HCT116 (cell line): ENCODE results near the gene LMAN2L. TPM values are rescaled to one million over a fixed set of nuclear protein-coding genes. Genes with fewer than 3 reads are reported as not detected.

ENCODE experiments used
- ATAC-seq: fragments of 200-7000 bp; cut with Tn5 transposase; 2 replicates; pipeline ENCODE4 v1.9.1; 2020; ENCODE audit warnings: mild to moderate bottlenecking, moderate library complexity
- BruUV-seq: library from RNA; stranded (reverse); fragments of 400-500 nt; replicated peaks from 2 replicates; lab custom pipeline; 2021; lab: Mats Ljungman, UMichigan
- CTCF ChIA-PET: fragments of 300-600 bp; sonication (Branson Sonifier 250); formaldehyde crosslinking; loops from one replicate; lab custom pipeline; 2021; ENCODE audit warnings: antibody characterized with exemption; lab: Charles Lee
- POLR2A ChIA-PET: fragments of 300-600, 350-600 bp; sonication (Branson Sonifier 250); formaldehyde crosslinking; loops from one replicate; lab custom pipeline; 2021; ENCODE audit warnings: antibody characterized with exemption; lab: Charles Lee
- RAD21 ChIA-PET, 2 experiments: fragments of 300-600 bp; sonication (Branson Sonifier 250); formaldehyde crosslinking; loops; one replicate each; lab custom pipeline; 2023; ENCODE audit warnings: low total read pairs in 2 of 2; ENCODE audit not compliant: uncharacterized antibody in 2 of 2, unreplicated experiment in 2 of 2, low non-redundant PET in 1 of 2; lab: Charles Lee
- DNase-seq: peaks from one replicate; pipeline ENCODE4 v3.0.0-alpha.2; 2010; ENCODE audit warnings: low read depth, low spot score
- H2AFZ ChIP-seq: fragments of 200-600 bp; shearing (Covaris generic), sonication (generic); 2 replicates; pipeline ENCODE4 v1.6.1; 2017; ENCODE audit warnings: low read depth, mixed run types, mixed read lengths, antibody characterized with exemption, low read length; ENCODE audit not compliant: poor library complexity, severe bottlenecking
- H3K27ac ChIP-seq: 2 replicates; pipeline ENCODE4 v1.5.1; 2012; ENCODE audit warnings: low read depth, low read length
- H3K27me3 ChIP-seq: fragments of 200-600 bp; sonication (generic); 2 replicates; pipeline ENCODE4 v1.6.1; 2016; ENCODE audit warnings: mixed run types, low read length, mixed read lengths; ENCODE audit not compliant: insufficient read depth
- H3K36me3 ChIP-seq, 2 experiments: fragments of 200-500 bp in 1 of 2; fragments of 200-600 bp in 1 of 2; sonication (Bioruptor generic) in 1 of 2; sonication (generic) in 1 of 2; 2 replicates each; pipeline versions ENCODE4 v1.5.1 to v1.6.1; 2014 to 2016; ENCODE audit warnings: low read length in 2 of 2, inconsistent platforms in 1 of 2, mixed read lengths in 1 of 2, mixed run types in 1 of 2; ENCODE audit not compliant: insufficient read depth in 2 of 2, control insufficient read depth in 1 of 2
- H3K4me1 ChIP-seq, 2 experiments: fragments of 200-600 bp in 1 of 2; sonication (generic) in 1 of 2; 2 replicates each; pipeline versions ENCODE4 v1.5.1 to v1.6.1; 2012 to 2017; ENCODE audit warnings: low read length in 2 of 2, inconsistent platforms in 1 of 2, mild to moderate bottlenecking in 1 of 2, mixed read lengths in 1 of 2, mixed run types in 1 of 2, moderate library complexity in 1 of 2; ENCODE audit not compliant: insufficient read depth in 2 of 2, control insufficient read depth in 1 of 2
- H3K4me2 ChIP-seq: fragments of 200-600 bp; sonication (generic); 2 replicates; pipeline ENCODE4 v1.6.1; 2017; ENCODE audit warnings: mixed run types, low read length, mixed read lengths
- H3K4me3 ChIP-seq, 2 experiments: fragments of 200-600 bp in 1 of 2; sonication (generic) in 1 of 2; replicated peaks in 1 of 2; 2 replicates each; pipeline ENCODE4 v1.5.1; 2011 to 2016; ENCODE audit warnings: low read length in 2 of 2, control low read depth in 1 of 2, low read depth in 1 of 2, mild to moderate bottlenecking in 1 of 2, mixed read lengths in 1 of 2, mixed run types in 1 of 2
- H3K79me2 ChIP-seq: fragments of 200-600 bp; sonication (generic); 2 replicates; pipeline ENCODE4 v1.6.1; 2017; ENCODE audit warnings: mild to moderate bottlenecking, mixed run types, low read length, moderate library complexity, mixed read lengths; ENCODE audit not compliant: insufficient read depth
- H3K9ac ChIP-seq: fragments of 200-600 bp; sonication (generic); 2 replicates; pipeline ENCODE4 v1.6.1; 2016; ENCODE audit warnings: low read length, mixed read lengths
- H3K9me2 ChIP-seq: fragments of 200-600 bp; sonication (generic), shearing (Covaris generic); 2 replicates; pipeline ENCODE4 v1.6.1; 2017; ENCODE audit warnings: mixed run types, mild to moderate bottlenecking, moderate library complexity; ENCODE audit not compliant: insufficient read depth
- H3K9me3 ChIP-seq, 2 experiments: fragments of 200-500 bp in 1 of 2; fragments of 200-600 bp in 1 of 2; sonication (Bioruptor generic) in 1 of 2; sonication (generic) in 1 of 2; 2 replicates each; pipeline ENCODE4 v1.6.1; 2014 to 2017; ENCODE audit warnings: low read length in 2 of 2, mixed read lengths in 2 of 2, inconsistent platforms in 1 of 2, low read depth in 1 of 2, mild to moderate bottlenecking in 1 of 2, mixed run types in 1 of 2, moderate library complexity in 1 of 2; ENCODE audit not compliant: control insufficient read depth in 1 of 2, insufficient read depth in 1 of 2
- H4K20me1 ChIP-seq: fragments of 200-600 bp; sonication (generic), shearing (Covaris generic); 2 replicates; pipeline ENCODE4 v1.6.1; 2017; ENCODE audit warnings: mixed run types, mild to moderate bottlenecking, moderate library complexity; ENCODE audit not compliant: insufficient read depth
- ATF3 ChIP-seq: IDR thresholded peaks from 2 replicates; pipeline ENCODE4 v1.6.1; 2012
- EGR1 ChIP-seq: IDR thresholded peaks from 2 replicates; pipeline ENCODE4 v1.6.1; 2012; ENCODE audit warnings: low read depth
- ELF1 ChIP-seq: IDR thresholded peaks from 2 replicates; pipeline ENCODE4 v1.6.1; 2012; ENCODE audit warnings: low read depth, borderline replicate concordance
- EZH2 ChIP-seq: fragments of 200-600 bp; sonication (generic); IDR thresholded peaks from 2 replicates; pipeline ENCODE4 v1.6.1; 2017; ENCODE audit warnings: antibody characterized with exemption, mixed run types
- FOSL1 ChIP-seq: IDR thresholded peaks from 2 replicates; pipeline ENCODE4 v1.6.1; 2012; ENCODE audit warnings: low read depth
- MAX ChIP-seq: IDR thresholded peaks from 2 replicates; pipeline ENCODE4 v1.6.1; 2012
- SIN3A ChIP-seq: IDR thresholded peaks from 2 replicates; pipeline ENCODE4 v1.6.1; 2012; ENCODE audit warnings: low read depth
- SRF ChIP-seq: IDR thresholded peaks from 2 replicates; pipeline ENCODE4 v1.6.1; 2012; ENCODE audit warnings: low read depth
- TCF7L2 ChIP-seq: IDR thresholded peaks from 2 replicates; pipeline ENCODE4 v1.7.0; 2011; ENCODE audit warnings: borderline replicate concordance, inconsistent platforms; ENCODE audit not compliant: insufficient read depth, insufficient read length; ENCODE audit errors: extremely low read depth
- YY1 ChIP-seq: IDR thresholded peaks from 2 replicates; pipeline ENCODE4 v1.6.1; 2011; ENCODE audit warnings: low read length, low read depth, moderate library complexity, mild to moderate bottlenecking; ENCODE audit not compliant: insufficient replicate concordance; ENCODE audit errors: extremely low read depth
- ZFX ChIP-seq: fragments of 450-650 bp; IDR thresholded peaks from 2 replicates; pipeline ENCODE4 v1.6.1; 2017
- intact Hi-C: fragments of 100-400 bp; cut with micrococcal nuclease; formaldehyde crosslinking; loops from 2 replicates; pipeline ENCODE4 v1.10.0; 2022
- total RNA-seq: library from RNA; stranded (reverse); gene quantifications from one replicate; pipeline ENCODE4 v1.2.1, GENCODE V29; 2021; ENCODE audit not compliant: unreplicated experiment
- TF ChIP-seq, protein P1 (sequence below): IDR thresholded peaks from 2 replicates; pipeline ENCODE4 v1.6.1; 2011; ENCODE audit warnings: mild to moderate bottlenecking, low read length, moderate library complexity; ENCODE audit not compliant: insufficient replicate concordance; ENCODE audit errors: extremely low read depth
- TF ChIP-seq, protein P2 (sequence below), 3 experiments: fragments of 200-600 bp in 1 of 3; sonication (generic) in 1 of 3; IDR thresholded peaks in 2 of 3; conservative IDR thresholded peaks in 1 of 3; 2 replicates each; pipeline ENCODE4 v1.5.1; 2012 to 2017; ENCODE audit warnings: low read depth in 2 of 3, low read length in 2 of 3, antibody characterized with exemption in 1 of 3, borderline replicate concordance in 1 of 3, control low read depth in 1 of 3, mild to moderate bottlenecking in 1 of 3, mixed read lengths in 1 of 3, mixed run types in 1 of 3, moderate library complexity in 1 of 3; ENCODE audit not compliant: insufficient read depth in 1 of 3
- TF ChIP-seq, protein P3 (sequence below): IDR thresholded peaks from 2 replicates; pipeline ENCODE4 v1.6.1; 2012; ENCODE audit warnings: low read depth

The LMAN2L gene
- total RNA-seq, 1 experiment from 2014 or later, result 15.2 TPM

- 0 out of 4 replicates have a peak, but pooled peaks cover 0 to 4% of the 10 kb centered on the region in 2 experiments for H3K36me3 ChIP-seq
- H4K20me1 ChIP-seq, result no peaks in the 10 kb centered on the region
- RAD21 ChIA-PET, result no interaction called here
- TF ChIP-seq FOSL1, result no peak
- no peak for TF ChIP-seq ZFX
- TF ChIP-seq, protein P1, sequence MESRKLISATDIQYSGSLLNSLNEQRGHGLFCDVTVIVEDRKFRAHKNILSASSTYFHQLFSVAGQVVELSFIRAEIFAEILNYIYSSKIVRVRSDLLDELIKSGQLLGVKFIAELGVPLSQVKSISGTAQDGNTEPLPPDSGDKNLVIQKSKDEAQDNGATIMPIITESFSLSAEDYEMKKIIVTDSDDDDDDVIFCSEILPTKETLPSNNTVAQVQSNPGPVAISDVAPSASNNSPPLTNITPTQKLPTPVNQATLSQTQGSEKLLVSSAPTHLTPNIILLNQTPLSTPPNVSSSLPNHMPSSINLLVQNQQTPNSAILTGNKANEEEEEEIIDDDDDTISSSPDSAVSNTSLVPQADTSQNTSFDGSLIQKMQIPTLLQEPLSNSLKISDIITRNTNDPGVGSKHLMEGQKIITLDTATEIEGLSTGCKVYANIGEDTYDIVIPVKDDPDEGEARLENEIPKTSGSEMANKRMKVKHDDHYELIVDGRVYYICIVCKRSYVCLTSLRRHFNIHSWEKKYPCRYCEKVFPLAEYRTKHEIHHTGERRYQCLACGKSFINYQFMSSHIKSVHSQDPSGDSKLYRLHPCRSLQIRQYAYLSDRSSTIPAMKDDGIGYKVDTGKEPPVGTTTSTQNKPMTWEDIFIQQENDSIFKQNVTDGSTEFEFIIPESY, result no peak
- no peak for TF ChIP-seq SRF
- TF ChIP-seq EZH2, result no peak
- no peak for TF ChIP-seq SIN3A
- TF ChIP-seq, protein P2, sequence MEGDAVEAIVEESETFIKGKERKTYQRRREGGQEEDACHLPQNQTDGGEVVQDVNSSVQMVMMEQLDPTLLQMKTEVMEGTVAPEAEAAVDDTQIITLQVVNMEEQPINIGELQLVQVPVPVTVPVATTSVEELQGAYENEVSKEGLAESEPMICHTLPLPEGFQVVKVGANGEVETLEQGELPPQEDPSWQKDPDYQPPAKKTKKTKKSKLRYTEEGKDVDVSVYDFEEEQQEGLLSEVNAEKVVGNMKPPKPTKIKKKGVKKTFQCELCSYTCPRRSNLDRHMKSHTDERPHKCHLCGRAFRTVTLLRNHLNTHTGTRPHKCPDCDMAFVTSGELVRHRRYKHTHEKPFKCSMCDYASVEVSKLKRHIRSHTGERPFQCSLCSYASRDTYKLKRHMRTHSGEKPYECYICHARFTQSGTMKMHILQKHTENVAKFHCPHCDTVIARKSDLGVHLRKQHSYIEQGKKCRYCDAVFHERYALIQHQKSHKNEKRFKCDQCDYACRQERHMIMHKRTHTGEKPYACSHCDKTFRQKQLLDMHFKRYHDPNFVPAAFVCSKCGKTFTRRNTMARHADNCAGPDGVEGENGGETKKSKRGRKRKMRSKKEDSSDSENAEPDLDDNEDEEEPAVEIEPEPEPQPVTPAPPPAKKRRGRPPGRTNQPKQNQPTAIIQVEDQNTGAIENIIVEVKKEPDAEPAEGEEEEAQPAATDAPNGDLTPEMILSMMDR (IDR thresholded peaks at IDR 0.05 in 2 of 3, conservative IDR thresholded peaks at IDR 0.05 in 1 of 3; ENCODE audit: borderline replicate concordance in 1 of 3, insufficient read depth in 1 of 3, low read depth in 2 of 3, low read length in 2 of 3), result no peak
- TF ChIP-seq YY1, result no peak
- TF ChIP-seq, protein P3, sequence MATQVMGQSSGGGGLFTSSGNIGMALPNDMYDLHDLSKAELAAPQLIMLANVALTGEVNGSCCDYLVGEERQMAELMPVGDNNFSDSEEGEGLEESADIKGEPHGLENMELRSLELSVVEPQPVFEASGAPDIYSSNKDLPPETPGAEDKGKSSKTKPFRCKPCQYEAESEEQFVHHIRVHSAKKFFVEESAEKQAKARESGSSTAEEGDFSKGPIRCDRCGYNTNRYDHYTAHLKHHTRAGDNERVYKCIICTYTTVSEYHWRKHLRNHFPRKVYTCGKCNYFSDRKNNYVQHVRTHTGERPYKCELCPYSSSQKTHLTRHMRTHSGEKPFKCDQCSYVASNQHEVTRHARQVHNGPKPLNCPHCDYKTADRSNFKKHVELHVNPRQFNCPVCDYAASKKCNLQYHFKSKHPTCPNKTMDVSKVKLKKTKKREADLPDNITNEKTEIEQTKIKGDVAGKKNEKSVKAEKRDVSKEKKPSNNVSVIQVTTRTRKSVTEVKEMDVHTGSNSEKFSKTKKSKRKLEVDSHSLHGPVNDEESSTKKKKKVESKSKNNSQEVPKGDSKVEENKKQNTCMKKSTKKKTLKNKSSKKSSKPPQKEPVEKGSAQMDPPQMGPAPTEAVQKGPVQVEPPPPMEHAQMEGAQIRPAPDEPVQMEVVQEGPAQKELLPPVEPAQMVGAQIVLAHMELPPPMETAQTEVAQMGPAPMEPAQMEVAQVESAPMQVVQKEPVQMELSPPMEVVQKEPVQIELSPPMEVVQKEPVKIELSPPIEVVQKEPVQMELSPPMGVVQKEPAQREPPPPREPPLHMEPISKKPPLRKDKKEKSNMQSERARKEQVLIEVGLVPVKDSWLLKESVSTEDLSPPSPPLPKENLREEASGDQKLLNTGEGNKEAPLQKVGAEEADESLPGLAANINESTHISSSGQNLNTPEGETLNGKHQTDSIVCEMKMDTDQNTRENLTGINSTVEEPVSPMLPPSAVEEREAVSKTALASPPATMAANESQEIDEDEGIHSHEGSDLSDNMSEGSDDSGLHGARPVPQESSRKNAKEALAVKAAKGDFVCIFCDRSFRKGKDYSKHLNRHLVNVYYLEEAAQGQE, result no peak
- TF ChIP-seq MAX, result no peak
- no peak for TF ChIP-seq ELF1
- no peak for TF ChIP-seq ATF3
- no peak for TF ChIP-seq EGR1
- TF ChIP-seq TCF7L2, result no peak
- TF ChIP-seq, all 23 proteins: peak for 0
- H2AFZ ChIP-seq, result no peak overlapping the region
- no peak for ATAC-seq
- H3K9me3 ChIP-seq, result no peaks in the 10 kb centered on the region
- no peaks in the 10 kb centered on the region for H3K79me2 ChIP-seq
- no peak overlapping the region for H3K9ac ChIP-seq
- H3K27me3 ChIP-seq, result no peaks in the 10 kb centered on the region
- H3K4me3 ChIP-seq, result no peak overlapping the region
- no peak overlapping the region for H3K27ac ChIP-seq
- H3K9me2 ChIP-seq, result no peaks in the 10 kb centered on the region
- H3K4me1 ChIP-seq, result peaks cover 0 to 7% of the 10 kb centered on the region in 2 experiments; a peak in 1 of 4 replicates
- intact Hi-C loops, result no loop called here
- no peak overlapping the region for H3K4me2 ChIP-seq
- BruUV-seq, result no TSS peak
- DNase-seq, result no peak
- ChIA-PET POLR2A (no interaction called here), CTCF (no interaction called here)
Measured at GRCh38 chr2:96772903-96773671, 33.2 kb upstream of the LMAN2L start.
